Measurements from ENCODE around the gene PTCHD4. TPM values are rescaled to one million over a fixed set of nuclear protein-coding genes. Genes with fewer than 3 reads are reported as not detected.

PTCHD4 gene
- total RNA-seq, 4 donors from 2014 or later, result 2.7 to 4.2 (median 3.0) TPM

GRCh38 chr6:48141975-48142374, 31.0 kb upstream of the PTCHD4 start:
- Histone ChIP-seq H3K4me1 (peaks cover 0 to 4% (median 0%) of the 10 kb centered on the region in 4 donors), H3K9me3 (no peaks in the 10 kb centered on the region), H3K36me3 (no peaks in the 10 kb centered on the region), H3K27me3 (no peaks in the 10 kb centered on the region), H3K4me3 (no peak overlapping the region), H3K27ac (no peak overlapping the region)
- DNase-seq (ENCODE audit: low spot score in 2 of 2), result no peak
- TF ChIP-seq POLR2A (IDR thresholded peaks at IDR 0.05) (no peak), EP300 (IDR thresholded peaks at IDR 0.05) (no peak), CTCF (IDR thresholded peaks at IDR 0.05) (no peak)
- WGBS, 2 donors, result 53 to 59% methylated on average over 2 of the region's 2 CpGs

- H3K9me3 ChIP-seq, result no peaks in the 10 kb centered on the region
- H3K27ac ChIP-seq, result no peak overlapping the region
- no peaks in the 10 kb centered on the region for H3K27me3 ChIP-seq
These were observed 29.0 kb upstream of the PTCHD4 start for GRCh38 chr6:48139818-48140614.

GRCh38 chr6:48136856-48137255, 25.9 kb upstream of the PTCHD4 start:
- Histone ChIP-seq H3K4me1 (peaks cover 0 to 7% (median 0%) of the 10 kb centered on the region in 4 donors), H3K36me3 (no peaks in the 10 kb centered on the region), H3K27ac (peak overlapping the region in 1 of 4 donors; percentile 4), H3K9me3 (no peaks in the 10 kb centered on the region), H3K27me3 (no peaks in the 10 kb centered on the region), H3K4me3 (no peak overlapping the region)
- WGBS, 2 donors, result 35 to 40% methylated on average over 2 of the region's 2 CpGs
- no peak for DNase-seq (ENCODE audit: low spot score in 2 of 2)
- no peak for TF ChIP-seq EP300 (IDR thresholded peaks at IDR 0.05)
- no peak for TF ChIP-seq POLR2A (IDR thresholded peaks at IDR 0.05)
- TF ChIP-seq CTCF (IDR thresholded peaks at IDR 0.05), result no peak

More at GRCh38 chr6:48139818-48140614, 29.0 kb upstream of the PTCHD4 start:
- no peaks in the 10 kb centered on the region for H3K36me3 ChIP-seq
- H3K4me1 ChIP-seq, result peaks cover 0 to 7% (median 0%) of the 10 kb centered on the region in 4 donors
- H3K4me3 ChIP-seq, result no peak overlapping the region
- TF ChIP-seq POLR2A (IDR thresholded peaks at IDR 0.05) (no peak), EP300 (IDR thresholded peaks at IDR 0.05) (no peak), CTCF (IDR thresholded peaks at IDR 0.05) (no peak)
- 76 to 85% methylated on average over 2 of the region's 2 CpGs for WGBS, 2 donors
- DNase-seq (ENCODE audit: low spot score in 2 of 2), result no peak

GRCh38 chr6:48135323-48136084, 24.5 kb upstream of the PTCHD4 start:
- H3K4me3 ChIP-seq, result no peak overlapping the region
- peaks cover 0 to 7% (median 0%) of the 10 kb centered on the region in 4 donors for H3K4me1 ChIP-seq
- TF ChIP-seq EP300 (IDR thresholded peaks at IDR 0.05), result no peak
- no peak for TF ChIP-seq CTCF (IDR thresholded peaks at IDR 0.05)
- no peak for DNase-seq (ENCODE audit: low spot score in 2 of 2)
- 62 to 70% methylated on average over 5 of the region's 5 CpGs for WGBS, 2 donors
- no peaks in the 10 kb centered on the region for H3K27me3 ChIP-seq
- no peaks in the 10 kb centered on the region for H3K9me3 ChIP-seq
- no peaks in the 10 kb centered on the region for H3K36me3 ChIP-seq
- H3K27ac ChIP-seq, result peak overlapping the region in 2 of 4 donors; percentile 11 to 47

- no peaks in the 10 kb centered on the region for H3K27me3 ChIP-seq
- WGBS, 2 donors, result 47 to 53% methylated on average over 2 of the region's 2 CpGs
- peaks cover 0 to 7% (median 0%) of the 10 kb centered on the region in 4 donors for H3K4me1 ChIP-seq
- no peaks in the 10 kb centered on the region for H3K9me3 ChIP-seq
- TF ChIP-seq EP300 (IDR thresholded peaks at IDR 0.05) (no peak), CTCF (IDR thresholded peaks at IDR 0.05) (no peak), POLR2A (IDR thresholded peaks at IDR 0.05) (no peak)
- no peak overlapping the region for H3K4me3 ChIP-seq
- H3K36me3 ChIP-seq, result no peaks in the 10 kb centered on the region
- no peak overlapping the region for H3K27ac ChIP-seq
- DNase-seq (ENCODE audit: low spot score in 2 of 2), result no peak
These were observed 23.2 kb upstream of the PTCHD4 start for GRCh38 chr6:48134246-48134645.

Measured in tibial nerve (tissue), 4 donors.